ENCODE measurements around the gene RBKS.

The RBKS gene

DNA sequence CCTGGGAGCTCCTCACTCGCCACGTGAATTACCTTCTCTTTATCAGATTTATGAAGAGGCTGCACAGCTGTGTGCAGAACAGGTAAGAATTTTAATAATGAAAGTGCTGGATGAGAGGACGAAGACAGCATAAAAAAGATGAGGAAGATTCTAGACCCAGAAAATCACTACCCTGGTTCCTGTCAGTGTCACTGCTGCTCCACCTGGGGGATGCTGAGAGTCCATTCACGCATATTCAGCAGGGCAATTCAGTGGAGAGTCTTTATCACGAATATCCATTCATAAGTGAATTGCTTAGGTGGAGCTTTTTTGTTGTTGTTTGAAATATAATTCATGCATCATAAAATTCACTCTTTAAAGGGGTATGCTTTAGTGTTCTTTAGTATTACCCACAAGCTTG is 66.6 kb downstream of the RBKS start:
- TF ChIP-seq SETDB1 (IDR thresholded peaks at IDR 0.05; ENCODE audit: insufficient read length, low read length): no peak
- TF ChIP-seq ZNF701 (tag by site-specific recombination; IDR thresholded peaks at IDR 0.05): no peak
- TF ChIP-seq KLF16 (tag by site-specific recombination; IDR thresholded peaks at IDR 0.05): no peak
- no peak for TF ChIP-seq HOXD13 (CRISPR knock-in tag; IDR thresholded peaks at IDR 0.05; ENCODE audit: borderline replicate concordance)
- Histone ChIP-seq H3K4me3 (ENCODE audit: low read depth, low read length) (no peak overlapping the region), H3K27ac (ENCODE audit: extremely low read depth, low read depth, low read length) (no peak overlapping the region), H3K4me1 (ENCODE audit: control insufficient read depth, insufficient read depth, low read length) (peaks cover 4% of the 10 kb centered on the region; the same call in 1 of the 2 replicates), H3K9me3 (ENCODE audit: control insufficient read depth, insufficient read depth, low read depth, low read length) (no peaks in the 10 kb centered on the region), H3K36me3 (ENCODE audit: control insufficient read depth in 2 of 2, insufficient read depth in 1 of 2, low read length in 2 of 2) (no peaks in the 10 kb centered on the region)
- ChIA-PET POLR2A (no interaction called here), CTCF (interaction anchor here (0.5 to 0.6 kb wide), 2 partner anchors 17 to 141 kb away, joined by 3 to 8 read pairs; no protein-coding TSS in a partner anchor)

- Histone ChIP-seq H3K4me3 (ENCODE audit: low read depth, low read length) (no peak overlapping the region), H3K27ac (ENCODE audit: extremely low read depth, low read depth, low read length) (no peak overlapping the region), H3K36me3 (ENCODE audit: control insufficient read depth in 2 of 2, insufficient read depth in 1 of 2, low read length in 2 of 2) (no peaks in the 10 kb centered on the region), H3K9me3 (ENCODE audit: control insufficient read depth, insufficient read depth, low read depth, low read length) (no peaks in the 10 kb centered on the region), H3K4me1 (ENCODE audit: control insufficient read depth, insufficient read depth, low read length) (no peaks in the 10 kb centered on the region)
- POLR2A ChIA-PET: no interaction called here
- CTCF ChIA-PET: interaction anchor here (0.5 to 0.6 kb wide), 2 partner anchors 16 to 141 kb away, joined by 3 to 8 read pairs; no protein-coding TSS in a partner anchor
- TF ChIP-seq ZNF701 (tag by site-specific recombination; IDR thresholded peaks at IDR 0.05) (no peak), KLF9 (tag by site-specific recombination; IDR thresholded peaks at IDR 0.05; ENCODE audit: low read depth) (no peak), ZNF473 (tag by site-specific recombination; IDR thresholded peaks at IDR 0.05) (no peak), ZNF585B (tag by site-specific recombination; IDR thresholded peaks at IDR 0.05) (no peak), ZNF292 (tag by site-specific recombination; IDR thresholded peaks at IDR 0.05; ENCODE audit: borderline replicate concordance, low read depth) (no peak), ZNF341 (tag by site-specific recombination; IDR thresholded peaks at IDR 0.05; ENCODE audit: low read depth) (no peak)
- TF ChIP-seq, protein P1, sequence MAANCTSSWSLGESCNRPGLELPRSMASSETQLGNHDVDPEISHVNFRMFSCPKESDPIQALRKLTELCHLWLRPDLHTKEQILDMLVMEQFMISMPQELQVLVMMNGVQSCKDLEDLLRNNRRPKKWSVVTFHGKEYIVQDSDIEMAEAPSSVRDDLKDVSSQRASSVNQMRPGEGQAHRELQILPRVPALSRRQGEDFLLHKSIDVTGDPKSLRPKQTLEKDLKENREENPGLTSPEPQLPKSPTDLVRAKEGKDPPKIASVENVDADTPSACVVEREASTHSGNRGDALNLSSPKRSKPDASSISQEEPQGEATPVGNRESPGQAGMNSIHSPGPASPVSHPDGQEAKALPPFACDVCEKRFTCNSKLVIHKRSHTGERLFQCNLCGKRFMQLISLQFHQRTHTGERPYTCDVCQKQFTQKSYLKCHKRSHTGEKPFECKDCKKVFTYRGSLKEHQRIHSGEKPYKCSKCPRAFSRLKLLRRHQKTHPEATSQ (tag by site-specific recombination; IDR thresholded peaks at IDR 0.05): no peak
- TF ChIP-seq, protein P2, sequence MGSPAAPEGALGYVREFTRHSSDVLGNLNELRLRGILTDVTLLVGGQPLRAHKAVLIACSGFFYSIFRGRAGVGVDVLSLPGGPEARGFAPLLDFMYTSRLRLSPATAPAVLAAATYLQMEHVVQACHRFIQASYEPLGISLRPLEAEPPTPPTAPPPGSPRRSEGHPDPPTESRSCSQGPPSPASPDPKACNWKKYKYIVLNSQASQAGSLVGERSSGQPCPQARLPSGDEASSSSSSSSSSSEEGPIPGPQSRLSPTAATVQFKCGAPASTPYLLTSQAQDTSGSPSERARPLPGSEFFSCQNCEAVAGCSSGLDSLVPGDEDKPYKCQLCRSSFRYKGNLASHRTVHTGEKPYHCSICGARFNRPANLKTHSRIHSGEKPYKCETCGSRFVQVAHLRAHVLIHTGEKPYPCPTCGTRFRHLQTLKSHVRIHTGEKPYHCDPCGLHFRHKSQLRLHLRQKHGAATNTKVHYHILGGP (tag by site-specific recombination; IDR thresholded peaks at IDR 0.05): no peak
- TF ChIP-seq, protein P3, sequence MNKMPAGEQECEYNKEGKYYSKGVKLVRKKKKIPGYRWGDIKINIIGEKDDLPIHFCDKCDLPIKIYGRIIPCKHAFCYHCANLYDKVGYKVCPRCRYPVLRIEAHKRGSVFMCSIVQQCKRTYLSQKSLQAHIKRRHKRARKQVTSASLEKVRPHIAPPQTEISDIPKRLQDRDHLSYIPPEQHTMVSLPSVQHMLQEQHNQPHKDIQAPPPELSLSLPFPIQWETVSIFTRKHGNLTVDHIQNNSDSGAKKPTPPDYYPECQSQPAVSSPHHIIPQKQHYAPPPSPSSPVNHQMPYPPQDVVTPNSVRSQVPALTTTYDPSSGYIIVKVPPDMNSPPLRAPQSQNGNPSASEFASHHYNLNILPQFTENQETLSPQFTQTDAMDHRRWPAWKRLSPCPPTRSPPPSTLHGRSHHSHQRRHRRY (tag by site-specific recombination; IDR thresholded peaks at IDR 0.05): no peak
These were observed 67.1 kb downstream of the RBKS start for GRCh38 chr2:27823135-27823534.

- no peaks in the 10 kb centered on the region for H3K36me3 ChIP-seq (ENCODE audit: control insufficient read depth in 2 of 2, insufficient read depth in 1 of 2, low read length in 2 of 2)
- no peaks in the 10 kb centered on the region for H3K4me1 ChIP-seq (ENCODE audit: control insufficient read depth, insufficient read depth, low read length)
- ChIA-PET CTCF (interaction anchor here (0.6 kb wide), 1 partner anchor 9 kb away, joined by 3 read pairs; no protein-coding TSS in a partner anchor), POLR2A (no interaction called here)
- H3K9me3 ChIP-seq (ENCODE audit: control insufficient read depth, insufficient read depth, low read depth, low read length): no peaks in the 10 kb centered on the region
- H3K27ac ChIP-seq (ENCODE audit: extremely low read depth, low read depth, low read length): no peak overlapping the region
- no peak overlapping the region for H3K4me3 ChIP-seq (ENCODE audit: low read depth, low read length)
- TF ChIP-seq ZFP41 (tag by site-specific recombination; IDR thresholded peaks at IDR 0.05; ENCODE audit: borderline replicate concordance) (no peak), ZSCAN4 (tag by site-specific recombination; IDR thresholded peaks at IDR 0.05) (no peak), ZEB2 (tag by site-specific recombination; IDR thresholded peaks at IDR 0.05) (no peak), ZSCAN23 (tag by site-specific recombination; IDR thresholded peaks at IDR 0.05) (no peak), ZNF184 (tag by site-specific recombination; IDR thresholded peaks at IDR 0.05) (no peak), KLF8 (tag by site-specific recombination; IDR thresholded peaks at IDR 0.05) (no peak), ZNF433 (tag by site-specific recombination; IDR thresholded peaks at IDR 0.05; ENCODE audit: low read depth) (no peak), ZNF664 (tag by site-specific recombination; IDR thresholded peaks at IDR 0.05) (no peak), ZNF544 (tag by site-specific recombination; IDR thresholded peaks at IDR 0.05) (no peak)
- TF ChIP-seq, protein P4, sequence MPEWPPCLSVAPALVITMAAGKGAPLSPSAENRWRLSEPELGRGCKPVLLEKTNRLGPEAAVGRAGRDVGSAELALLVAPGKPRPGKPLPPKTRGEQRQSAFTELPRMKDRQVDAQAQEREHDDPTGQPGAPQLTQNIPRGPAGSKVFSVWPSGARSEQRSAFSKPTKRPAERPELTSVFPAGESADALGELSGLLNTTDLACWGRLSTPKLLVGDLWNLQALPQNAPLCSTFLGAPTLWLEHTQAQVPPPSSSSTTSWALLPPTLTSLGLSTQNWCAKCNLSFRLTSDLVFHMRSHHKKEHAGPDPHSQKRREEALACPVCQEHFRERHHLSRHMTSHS (tag by site-specific recombination; IDR thresholded peaks at IDR 0.05): no peak
- TF ChIP-seq, protein P3 (tag by site-specific recombination; IDR thresholded peaks at IDR 0.05): no peak
These were observed 68.1 kb downstream of the RBKS start for GRCh38 chr2:27822049-27822448.

Data from HEK293 (cell line).